Suprapubic skin (tissue), 4 donors: ENCODE data around the gene SYT17.

Source experiments
- CTCF ChIP-seq, 2 donors: fragments of 200-600 bp in 1 of 2; fragments of 450-650 bp in 1 of 2; sonication (generic) in 1 of 2; IDR thresholded peaks; one replicate each; pipeline ENCODE4 v1.5.1; 2016 to 2019; ENCODE audit warnings: antibody characterized with exemption in 2 of 2, mild to moderate bottlenecking in 1 of 2, moderate library complexity in 1 of 2
- EP300 ChIP-seq: sonication (generic); formaldehyde crosslinking; IDR thresholded peaks from one replicate; pipeline ENCODE4 v1.6.1; 2017; ENCODE audit warnings: antibody characterized with exemption
- POLR2A ChIP-seq, 2 donors: fragments of 450-650 bp; IDR thresholded peaks; one replicate each; pipeline ENCODE4 v1.6.1; 2017; ENCODE audit warnings: antibody characterized with exemption in 2 of 2, mild to moderate bottlenecking in 2 of 2, moderate library complexity in 2 of 2
- POLR2AphosphoS5 ChIP-seq, 3 donors: sonication (generic); formaldehyde crosslinking; IDR thresholded peaks; one replicate each; pipeline ENCODE4 v1.6.1; 2017; ENCODE audit warnings: antibody characterized with exemption in 3 of 3

DNA sequence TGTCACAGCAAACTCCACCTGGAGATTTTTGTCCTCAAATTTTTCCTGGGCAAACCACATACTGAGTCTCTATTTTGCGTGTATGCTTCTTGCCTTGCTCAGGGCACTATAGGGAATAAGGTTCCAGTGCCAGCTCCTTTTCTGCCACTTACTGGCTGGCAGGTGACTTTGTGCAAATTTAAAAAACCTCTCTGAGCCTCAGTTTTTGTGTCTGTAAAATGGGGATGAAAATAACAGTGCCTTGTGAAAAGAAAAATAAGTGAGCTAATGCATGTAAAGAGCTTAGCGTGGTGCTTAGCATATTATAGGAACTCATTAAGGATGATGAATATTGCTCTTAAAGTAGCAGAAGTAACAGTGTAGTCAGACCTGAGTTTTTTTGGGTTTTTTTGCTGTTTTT lies 137.4 kb downstream of the SYT17 start:
- TF ChIP-seq POLR2AphosphoS5 (IDR thresholded peaks at IDR 0.05) (no peak), POLR2A (IDR thresholded peaks at IDR 0.05) (no peak), CTCF (IDR thresholded peaks at IDR 0.05) (no peak), EP300 (no peak)
